Mucosa of descending colon (tissue), 3 donors: Measurements from ENCODE around the gene IZUMO1. TPM values are rescaled to one million over a fixed set of nuclear protein-coding genes. Genes with fewer than 3 reads are reported as not detected.
A peak's percentile ranks its signal among the peaks of the same experiment; 100 is the strongest.
"Not testable (repeated sequence)": the region's sequence is repeated elsewhere in the genome, so short reads cannot be mapped to it uniquely, and the experiment has no call there.

ENCODE experiments used
- ATAC-seq: fragments of 200-7000 bp; cut with Tn5 transposase; one replicate; pipeline ENCODE4 v1.9.1; 2020; ENCODE audit warnings: mild to moderate bottlenecking, moderate library complexity
- DNase-seq, 3 donors: peaks; one replicate each; pipeline ENCODE4 v3.0.0-alpha.2; 2020
- H3K36me3 ChIP-seq: fragments of 200-600 bp; one replicate; pipeline ENCODE4 v1.8.0; 2021; ENCODE audit warnings: low read depth, mild to moderate bottlenecking
- H3K4me1 ChIP-seq: fragments of 200-600 bp; one replicate; pipeline ENCODE4 v1.8.0; 2021; ENCODE audit warnings: low read depth, mild to moderate bottlenecking
- H3K4me3 ChIP-seq: fragments of 200-600 bp; one replicate; pipeline ENCODE4 v1.8.0; 2021; ENCODE audit warnings: mild to moderate bottlenecking
- H3K9me3 ChIP-seq: fragments of 200-600 bp; one replicate; pipeline ENCODE4 v1.8.0; 2021; ENCODE audit warnings: mild to moderate bottlenecking
- intact Hi-C, 2 donors: fragments of 100-400 bp; cut with DNase I in 1 of 2; cut with micrococcal nuclease in 1 of 2; formaldehyde crosslinking; loops; one replicate each; pipeline versions ENCODE4 v1.11.0 to v1.11.1; 2022; cut with DNase I, micrococcal nuclease
- total RNA-seq, 3 donors: library from RNA; stranded (reverse); fragmentation: NEBNext Ultra II Directional in 2 of 3; extraction: Animal tissue kit (Norgen Biotek cat#: 25700) in 2 of 3; gene quantifications; one replicate each; pipeline versions ENCODE4 v1.2.1 to v1.2.4, GENCODE V29; 2021 to 2023
- TF ChIP-seq, protein P1 (sequence below): fragments of 200-600 bp; IDR thresholded peaks from one replicate; pipeline ENCODE4 v1.8.0; 2022; ENCODE audit warnings: antibody characterized with exemption, mild to moderate bottlenecking
- donor health status: DM: no; HTN: no; CAD: no; lungs with moderate emphysema.
- donor health status: DM: no; HTN: no; CAD: no.
- donor health status: DM: no; HTN: yes; CAD: no.

IZUMO1 gene
- total RNA-seq, 3 donors from 2014 or later, result not detected

DNA sequence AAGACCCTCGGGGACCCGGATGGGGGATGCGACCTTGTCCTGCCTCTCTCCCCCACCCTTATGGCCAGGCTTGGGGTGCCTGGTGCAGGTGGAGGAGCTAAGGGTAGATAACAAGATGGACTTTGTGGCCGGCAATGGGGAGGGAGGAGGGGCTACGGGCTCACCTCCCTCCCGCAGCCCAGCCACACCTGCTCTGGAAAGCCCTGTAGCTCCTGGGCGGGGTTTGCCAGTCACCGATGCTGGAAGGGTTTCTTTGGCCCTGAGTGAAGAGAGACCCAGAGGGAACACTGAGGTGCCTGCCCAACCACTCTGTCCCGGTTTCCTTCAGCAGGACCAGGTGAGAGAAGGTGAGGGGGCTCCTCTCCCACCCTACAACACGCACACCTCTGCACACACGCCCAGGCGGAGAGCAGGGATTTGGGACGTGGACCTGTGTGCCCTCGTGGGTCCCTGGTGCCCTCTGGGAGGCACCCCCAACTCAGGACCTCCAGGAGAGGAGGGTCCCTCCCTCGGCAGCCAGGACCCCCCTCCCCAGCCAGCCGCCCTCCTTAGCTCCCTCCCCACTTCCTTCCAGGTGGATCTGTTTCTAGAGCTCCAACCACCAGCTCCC lies 50.9 kb downstream of the IZUMO1 start, which contains the start of gene FUT2:
TSS of gene FUT2 (plus strand) at position 229 of the 610 bp plus-strand sequence. CDS start 6,986 bp downstream, outside the sequence.
- intact Hi-C loops, result no loop called here
- peak within 1 kb of the TSS; percentile 42 for H3K4me3 ChIP-seq
- ATAC-seq (peak; percentile 88), DNase-seq (peak; percentile 88 to 90 (median 89))
- no peaks in the 10 kb centered on the region for H3K9me3 ChIP-seq
- TF ChIP-seq, protein P1, sequence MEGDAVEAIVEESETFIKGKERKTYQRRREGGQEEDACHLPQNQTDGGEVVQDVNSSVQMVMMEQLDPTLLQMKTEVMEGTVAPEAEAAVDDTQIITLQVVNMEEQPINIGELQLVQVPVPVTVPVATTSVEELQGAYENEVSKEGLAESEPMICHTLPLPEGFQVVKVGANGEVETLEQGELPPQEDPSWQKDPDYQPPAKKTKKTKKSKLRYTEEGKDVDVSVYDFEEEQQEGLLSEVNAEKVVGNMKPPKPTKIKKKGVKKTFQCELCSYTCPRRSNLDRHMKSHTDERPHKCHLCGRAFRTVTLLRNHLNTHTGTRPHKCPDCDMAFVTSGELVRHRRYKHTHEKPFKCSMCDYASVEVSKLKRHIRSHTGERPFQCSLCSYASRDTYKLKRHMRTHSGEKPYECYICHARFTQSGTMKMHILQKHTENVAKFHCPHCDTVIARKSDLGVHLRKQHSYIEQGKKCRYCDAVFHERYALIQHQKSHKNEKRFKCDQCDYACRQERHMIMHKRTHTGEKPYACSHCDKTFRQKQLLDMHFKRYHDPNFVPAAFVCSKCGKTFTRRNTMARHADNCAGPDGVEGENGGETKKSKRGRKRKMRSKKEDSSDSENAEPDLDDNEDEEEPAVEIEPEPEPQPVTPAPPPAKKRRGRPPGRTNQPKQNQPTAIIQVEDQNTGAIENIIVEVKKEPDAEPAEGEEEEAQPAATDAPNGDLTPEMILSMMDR, result no peak
- peaks cover 4% of the 10 kb centered on the region for H3K4me1 ChIP-seq
- H3K36me3 ChIP-seq, result no peaks in the 10 kb centered on the region

DNA sequence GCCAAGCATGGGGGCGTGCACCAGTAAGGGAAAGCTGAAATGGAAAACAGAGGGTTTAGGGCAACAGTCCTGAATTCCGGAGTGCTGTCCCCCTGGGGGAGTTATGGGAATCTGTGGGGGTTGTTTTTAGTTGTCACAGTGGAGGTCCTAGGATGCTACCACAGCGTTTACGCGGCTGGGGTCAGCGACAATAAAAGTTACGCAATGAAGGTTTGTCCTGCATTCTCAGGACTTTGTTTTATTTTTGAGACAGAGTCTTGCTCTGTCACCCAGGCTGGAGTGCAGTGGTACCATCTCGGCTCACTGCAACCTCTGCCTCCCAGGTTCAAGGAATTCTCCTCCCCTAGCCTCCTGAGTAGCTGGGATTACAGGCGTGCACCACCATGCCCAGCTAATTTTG lies 53.1 kb downstream of the IZUMO1 start:
- H3K9me3 ChIP-seq, H3K4me1 ChIP-seq, intact Hi-C loops, H3K4me3 ChIP-seq, ATAC-seq, DNase-seq, H3K36me3 ChIP-seq: not testable (repeated sequence)

Other genes with a start within 250 kb of the IZUMO1 start
- 1 to 10 TPM in 2 of 3 donors, under 1 TPM in 1; 0.48 to 2.6 (median 1.3) TPM for gene LMTK3, start 235.1 kb downstream of the IZUMO1 start, total RNA-seq
- gene SULT2B1, start 194.7 kb downstream of the IZUMO1 start, total RNA-seq, result 1 to 10 TPM in 2 of 3 donors, under 1 TPM in 1; 0.51 to 3.1 (median 1.1) TPM
- not detected for gene SPACA4, start 140.2 kb downstream of the IZUMO1 start, total RNA-seq
- 100 to 1,000 TPM in 2 of 3 donors, 10 to 100 TPM in 1; 97.8 to 180 (median 175) TPM for gene FAM83E, start 131.8 kb downstream of the IZUMO1 start, total RNA-seq
- gene RPL18, start 127.7 kb downstream of the IZUMO1 start, total RNA-seq, result 1,000 to 10,000 TPM in 2 of 3 donors, 100 to 1,000 TPM in 1; 999 to 1,336 (median 1,270) TPM
- gene SPHK2, start 127.4 kb downstream of the IZUMO1 start, total RNA-seq, result 10 to 100 TPM; 37.9 to 54.8 (median 50.2) TPM
- 10 to 100 TPM in 2 of 3 donors, 1 to 10 TPM in 1; 8.2 to 18.4 (median 11.1) TPM for gene DBP, start 109.5 kb downstream of the IZUMO1 start, total RNA-seq
- 10 to 100 TPM in 1 of 3 donors, 1 to 10 TPM in 2; 1.8 to 19.9 (median 3.7) TPM for gene CA11, start 100.7 kb downstream of the IZUMO1 start, total RNA-seq
- 1 to 10 TPM in 1 of 3 donors, under 1 TPM in 2; 0.22 to 1.2 (median 0.46) TPM for gene NTN5, start 73.9 kb downstream of the IZUMO1 start, total RNA-seq
- gene FUT2, start 50.9 kb downstream of the IZUMO1 start, total RNA-seq, result 100 to 1,000 TPM in 2 of 3 donors, 10 to 100 TPM in 1; 44.7 to 137 (median 116) TPM
- gene MAMSTR, start 27.2 kb downstream of the IZUMO1 start, total RNA-seq, result 1 to 10 TPM in 1 of 3 donors, under 1 TPM in 2; 0.31 to 2.4 (median 0.61) TPM
- gene RASIP1, start 6.3 kb downstream of the IZUMO1 start, total RNA-seq, result 1 to 10 TPM; 1.7 to 8.6 (median 3.2) TPM
- gene FUT1, start 5.7 kb upstream of the IZUMO1 start, total RNA-seq, result 1 to 10 TPM in 1 of 3 donors, under 1 TPM in 2; 0.17 to 1.5 (median 0.72) TPM
- not detected for gene FGF21, start 8.6 kb upstream of the IZUMO1 start, total RNA-seq
- gene BCAT2, start 64.1 kb upstream of the IZUMO1 start, total RNA-seq, result 10 to 100 TPM; 46.6 to 82.6 (median 57.4) TPM
- gene HSD17B14, start 89.6 kb upstream of the IZUMO1 start, total RNA-seq, result 10 to 100 TPM in 1 of 3 donors, 1 to 10 TPM in 2; 2.4 to 10.1 (median 2.4) TPM
- gene PLEKHA4, start 121.7 kb upstream of the IZUMO1 start, total RNA-seq, result 10 to 100 TPM in 2 of 3 donors, 1 to 10 TPM in 1; 4.6 to 30.2 (median 21.5) TPM
- 10 to 100 TPM; 31.8 to 47.7 (median 44.6) TPM for gene PPP1R15A, start 125.5 kb upstream of the IZUMO1 start, total RNA-seq
- under 1 TPM in 1 of 3 donors, not detected in 2; 0.32 TPM for gene TULP2, start 151.8 kb upstream of the IZUMO1 start, total RNA-seq
- gene NUCB1, start 153.4 kb upstream of the IZUMO1 start, total RNA-seq, result 100 to 1,000 TPM; 171 to 219 (median 205) TPM
- gene DHDH, start 186.8 kb upstream of the IZUMO1 start, total RNA-seq, result under 1 TPM in 1 of 3 donors, not detected in 2; 0.52 TPM
- gene BAX, start 208.0 kb upstream of the IZUMO1 start, total RNA-seq, result 100 to 1,000 TPM in 2 of 3 donors, 10 to 100 TPM in 1; 90.2 to 128 (median 125) TPM
- 1,000 to 10,000 TPM; 1,659 to 1,792 (median 1,691) TPM for gene FTL, start 218.4 kb upstream of the IZUMO1 start, total RNA-seq
- gene GYS1, start 246.4 kb upstream of the IZUMO1 start, total RNA-seq, result 10 to 100 TPM; 40.1 to 49.3 (median 40.2) TPM
- gene RUVBL2, start 247.0 kb upstream of the IZUMO1 start, total RNA-seq, result 10 to 100 TPM; 47.4 to 68.8 (median 57.3) TPM